CD8-positive, alpha-beta memory T cell (primary cell): ENCODE results near the gene SIGMAR1. TPM values are rescaled to one million over a fixed set of nuclear protein-coding genes. Genes with fewer than 3 reads are reported as not detected.

Experiments
- CTCF ChIA-PET: fragments of 350-600 bp; sonication (Branson Sonifier 250); formaldehyde crosslinking; loops from one replicate; lab custom pipeline; 2021; ENCODE audit warnings: antibody characterized with exemption; lab: Charles Lee
- POLR2A ChIA-PET: fragments of 350-600 bp; sonication (Branson Sonifier 250); formaldehyde crosslinking; loops from one replicate; lab custom pipeline; 2021; ENCODE audit warnings: antibody characterized with exemption; lab: Charles Lee
- DNase-seq, 5 donors: peaks; one replicate each; pipeline versions ENCODE4 v3.0.0 to v3.0.0-alpha.2; 2020 to 2022; ENCODE audit warnings: mixed read lengths in 1 of 5
- H3K27ac ChIP-seq: one replicate; pipeline ENCODE4 v1.7.0; 2013; ENCODE audit warnings: low read depth, mild to moderate bottlenecking, low read length, moderate library complexity
- H3K27me3 ChIP-seq: 2 replicates; pipeline ENCODE4 v1.7.0; 2013; ENCODE audit warnings: low read length, mild to moderate bottlenecking; ENCODE audit not compliant: insufficient read depth, poor library complexity, severe bottlenecking
- H3K36me3 ChIP-seq: 2 replicates; pipeline ENCODE4 v1.7.0; 2013; ENCODE audit warnings: mild to moderate bottlenecking, low read length, moderate library complexity; ENCODE audit not compliant: insufficient read depth
- H3K4me1 ChIP-seq: 2 replicates; pipeline ENCODE4 v1.7.0; 2013; ENCODE audit warnings: mild to moderate bottlenecking, low read length, moderate library complexity; ENCODE audit not compliant: insufficient read depth
- H3K4me3 ChIP-seq: 2 replicates; pipeline ENCODE4 v1.7.0; 2013; ENCODE audit warnings: mild to moderate bottlenecking, low read length
- H3K9me3 ChIP-seq: 2 replicates; pipeline ENCODE4 v1.7.0; 2013; ENCODE audit warnings: mild to moderate bottlenecking, low read length
- H3K27ac Mint-ChIP-seq, 8 donors: one replicate each; pipeline ENCODE4 v1.8.0; 2020 to 2021; ENCODE audit warnings: mixed read lengths in 8 of 8, mild to moderate bottlenecking in 6 of 8, inconsistent platforms in 3 of 8, moderate library complexity in 3 of 8
- H3K27me3 Mint-ChIP-seq, 2 donors: one replicate each; pipeline ENCODE4 v1.8.0; 2020 to 2021; ENCODE audit warnings: mixed read lengths in 2 of 2, mild to moderate bottlenecking in 1 of 2, moderate library complexity in 1 of 2
- H3K36me3 Mint-ChIP-seq, 3 donors: one replicate each; pipeline ENCODE4 v1.8.0; 2020 to 2021; ENCODE audit warnings: mixed read lengths in 3 of 3, inconsistent platforms in 1 of 3, mild to moderate bottlenecking in 1 of 3
- H3K4me1 Mint-ChIP-seq, 3 donors: one replicate each; pipeline ENCODE4 v1.8.0; 2020 to 2021; ENCODE audit warnings: mixed read lengths in 3 of 3, inconsistent platforms in 1 of 3, mild to moderate bottlenecking in 1 of 3
- H3K4me3 Mint-ChIP-seq, 7 donors: one replicate each; pipeline ENCODE4 v1.8.0; 2020 to 2021; ENCODE audit warnings: mixed read lengths in 7 of 7, mild to moderate bottlenecking in 6 of 7, moderate library complexity in 4 of 7, inconsistent platforms in 2 of 7
- H3K9me3 Mint-ChIP-seq, 5 donors: one replicate each; pipeline ENCODE4 v1.8.0; 2020 to 2022; ENCODE audit warnings: mixed read lengths in 5 of 5, mild to moderate bottlenecking in 3 of 5, moderate library complexity in 2 of 5, inconsistent platforms in 1 of 5
- polyA plus RNA-seq: library from polyadenylated mRNA; unstranded; fragments of 300-500 nt; fragmentation: Illumina TruSeq; gene quantifications from one replicate; pipeline ENCODE4 v1.2.3, GENCODE V29; 2021
- total RNA-seq, 2 experiments: library from RNA; stranded (reverse); gene quantifications; one replicate each; pipeline ENCODE4 v1.2.3, GENCODE V29; 2021

The SIGMAR1 gene
- total and polyA plus RNA-seq, 3 experiments from 2014 or later = 95.4 to 141 (median 138) TPM

DNA sequence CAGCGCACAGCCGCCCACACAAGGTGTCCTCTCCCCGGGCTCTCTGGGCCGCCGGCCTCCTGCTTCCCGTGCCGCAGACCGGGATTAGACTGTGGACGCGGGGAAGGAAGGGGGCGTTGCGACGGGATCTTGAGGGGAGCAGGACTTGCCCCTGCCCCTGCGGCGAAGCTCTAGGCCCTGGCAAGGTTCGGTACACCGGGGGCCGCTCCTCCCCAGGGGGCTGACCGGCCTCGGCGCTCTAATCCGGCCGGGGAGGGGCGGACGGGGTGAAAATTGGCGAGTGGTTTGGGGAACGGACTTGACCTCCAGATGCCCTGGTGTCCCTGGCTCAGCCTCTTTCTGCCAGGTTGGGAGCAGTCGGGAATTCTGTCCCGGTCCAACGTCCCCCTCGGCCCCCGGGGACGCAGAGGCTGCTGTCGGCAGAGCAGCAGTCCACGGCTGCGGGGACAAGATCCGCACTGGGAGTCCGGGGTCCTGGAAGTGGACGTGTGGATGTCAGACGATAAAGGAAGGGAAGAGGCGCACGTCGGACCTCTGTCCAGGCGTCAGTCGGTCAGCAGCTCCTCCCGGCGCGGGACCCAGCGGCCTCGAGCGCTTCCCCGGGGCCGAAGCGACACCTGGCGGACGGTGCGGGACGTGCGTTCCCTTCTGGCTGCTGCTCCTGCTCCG lies 46.2 kb downstream of the SIGMAR1 start:
- Histone ChIP-seq H3K9me3 (no peaks in the 10 kb centered on the region), H3K4me1 (peaks cover 15% of the 10 kb centered on the region), H3K36me3 (no peaks in the 10 kb centered on the region), H3K4me3 (peak overlapping the region; percentile 66), H3K27ac (no peak overlapping the region), H3K27me3 (peaks cover 59% of the 10 kb centered on the region)
- CTCF ChIA-PET = interaction anchor here (0.6 to 3.3 kb wide), 28 partner anchors 9 to 214 kb away, joined by 3 to 22 read pairs (median 4); partner anchors contain the start of genes DCTN3, MYORG, RPP25L and SIGMAR1
- Mint-ChIP-seq H3K4me3 (peak overlapping the region; percentile 67 to 89 (median 76)), H3K4me1 (peaks cover 17 to 40% (median 23%) of the 10 kb centered on the region in 3 donors), H3K27me3 (peaks cover 55 to 78% of the 10 kb centered on the region in 2 donors), H3K27ac (no peak overlapping the region), H3K36me3 (peaks cover 0 to 3% (median 0%) of the 10 kb centered on the region in 3 donors), H3K9me3 (no peaks in the 10 kb centered on the region)
- peak; percentile 62 to 76 (median 68) for DNase-seq
- POLR2A ChIA-PET = no interaction called here

DNA sequence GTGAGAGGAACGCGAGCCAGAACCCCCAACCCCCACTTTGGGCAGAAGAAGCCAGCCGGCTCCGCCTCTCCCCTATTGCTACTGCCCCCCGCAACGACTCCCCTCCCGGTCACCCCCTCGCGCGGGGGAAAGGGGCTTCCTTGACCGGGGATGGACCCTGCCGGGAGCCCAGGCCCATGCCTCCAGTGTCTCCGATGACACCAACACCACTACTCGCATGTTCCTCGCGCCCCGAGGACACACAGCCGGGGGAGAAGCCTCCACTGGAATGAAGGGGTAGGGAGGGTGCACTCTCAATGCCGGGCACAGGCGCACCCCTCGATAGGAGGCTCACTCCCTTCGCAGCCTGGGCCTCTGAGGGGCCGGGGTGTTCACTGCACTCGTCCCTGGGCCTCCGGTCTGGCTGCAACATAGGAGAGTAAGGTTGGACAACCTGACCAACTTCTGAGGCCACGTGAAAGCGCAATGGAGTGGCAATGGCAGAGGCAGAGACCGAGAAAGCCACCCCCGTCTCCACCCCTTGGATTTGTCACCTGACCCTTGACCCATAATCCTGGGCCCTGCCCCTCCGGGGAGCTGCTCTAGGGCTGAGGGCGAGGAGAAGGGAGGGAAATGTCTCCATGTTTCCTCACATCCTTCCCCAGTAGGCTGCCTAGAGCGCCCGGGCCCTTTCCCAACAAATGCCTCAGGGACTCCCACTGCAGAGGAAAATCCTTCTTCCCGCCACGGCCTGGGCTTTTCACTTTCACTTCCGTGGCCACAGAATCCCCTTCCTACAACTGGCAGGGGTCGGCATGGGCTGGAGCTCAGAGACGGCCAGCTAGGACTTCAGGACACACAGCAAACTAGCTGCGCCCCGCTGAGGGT lies 47.0 kb downstream of the SIGMAR1 start:
- ChIA-PET CTCF (interaction anchor here (0.9 to 3.3 kb wide), 16 partner anchors 8 to 186 kb away, joined by 3 to 22 read pairs (median 6); partner anchors contain the start of genes DCTN3, RPP25L and SIGMAR1), POLR2A (no interaction called here)
- peak overlapping the region; percentile 66 for H3K4me3 ChIP-seq
- peaks cover 15% of the 10 kb centered on the region for H3K4me1 ChIP-seq
- peak overlapping the region; percentile 67 to 89 (median 76) for H3K4me3 Mint-ChIP-seq
- H3K4me1 Mint-ChIP-seq = peaks cover 17 to 40% (median 23%) of the 10 kb centered on the region in 3 donors
- no peaks in the 10 kb centered on the region for H3K36me3 ChIP-seq
- H3K36me3 Mint-ChIP-seq = peaks cover 0 to 3% (median 0%) of the 10 kb centered on the region in 3 donors
- H3K27ac ChIP-seq = no peak overlapping the region
- no peaks in the 10 kb centered on the region for H3K9me3 ChIP-seq
- DNase-seq = no peak
- peaks cover 62 to 81% of the 10 kb centered on the region in 2 donors for H3K27me3 Mint-ChIP-seq
- no peaks in the 10 kb centered on the region for H3K9me3 Mint-ChIP-seq
- H3K27ac Mint-ChIP-seq = no peak overlapping the region
- peaks cover 64% of the 10 kb centered on the region for H3K27me3 ChIP-seq

DNA sequence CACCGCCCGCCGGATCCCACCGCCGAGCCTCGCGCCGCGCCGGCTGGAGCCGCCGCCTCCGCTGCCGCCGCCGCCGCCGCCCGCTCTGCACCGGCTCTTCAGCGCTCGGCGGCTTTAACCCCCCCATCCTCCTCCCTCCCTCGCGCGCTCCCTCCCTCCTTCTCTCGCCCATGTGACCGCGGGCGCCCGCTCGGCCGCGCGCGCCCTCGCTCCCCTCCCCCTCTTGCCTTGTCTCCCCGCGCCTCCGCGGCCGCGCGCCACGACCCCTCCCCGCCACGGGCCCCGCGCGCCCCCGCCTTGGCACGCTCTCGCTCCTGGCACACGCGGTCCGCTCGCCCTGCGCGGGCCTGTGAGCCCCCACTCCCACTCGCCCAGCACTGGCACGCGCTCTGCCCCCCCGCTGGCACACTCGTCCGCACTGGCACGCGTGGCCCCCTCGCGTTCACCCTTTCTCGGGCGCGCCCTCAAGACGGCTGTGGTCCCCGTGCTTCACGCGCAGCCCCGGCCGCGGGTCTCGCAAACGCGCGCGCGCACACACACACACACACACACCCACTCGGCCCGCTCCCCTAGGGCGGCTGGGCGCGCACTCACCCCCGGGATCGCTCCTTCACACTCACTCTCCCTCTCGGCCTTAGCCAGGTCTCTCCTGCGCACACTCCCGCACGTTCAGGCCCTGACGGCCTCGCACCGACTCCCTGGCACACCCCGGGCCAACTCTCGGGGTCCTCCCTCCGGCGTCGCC lies 47.8 kb downstream of the SIGMAR1 start, which contains the start of gene CNTFR:
CNTFR (minus strand) TSS at position 89 of the 745 bp plus-strand sequence. CDS start 20,743 bp downstream, outside the sequence.
- Histone ChIP-seq H3K36me3 (no peaks in the 10 kb centered on the region), H3K4me1 (peaks cover 15% of the 10 kb centered on the region), H3K9me3 (no peaks in the 10 kb centered on the region), H3K27ac (no peak within 1 kb of the TSS), H3K4me3 (peak within 1 kb of the TSS; percentile 66), H3K27me3 (peaks cover 71% of the 10 kb centered on the region)
- DNase-seq = no peak
- Mint-ChIP-seq H3K9me3 (no peaks in the 10 kb centered on the region), H3K27me3 (peaks cover 71 to 87% of the 10 kb centered on the region in 2 donors), H3K36me3 (peaks cover 0 to 3% (median 0%) of the 10 kb centered on the region in 3 donors), H3K4me1 (peaks cover 17 to 40% (median 23%) of the 10 kb centered on the region in 3 donors), H3K27ac (peak within 1 kb of the TSS in 2 of 8 donors; percentile 42 to 62), H3K4me3 (peak within 1 kb of the TSS; percentile 67 to 89 (median 80))
- POLR2A ChIA-PET = no interaction called here
- CTCF ChIA-PET = no interaction called here

DNA sequence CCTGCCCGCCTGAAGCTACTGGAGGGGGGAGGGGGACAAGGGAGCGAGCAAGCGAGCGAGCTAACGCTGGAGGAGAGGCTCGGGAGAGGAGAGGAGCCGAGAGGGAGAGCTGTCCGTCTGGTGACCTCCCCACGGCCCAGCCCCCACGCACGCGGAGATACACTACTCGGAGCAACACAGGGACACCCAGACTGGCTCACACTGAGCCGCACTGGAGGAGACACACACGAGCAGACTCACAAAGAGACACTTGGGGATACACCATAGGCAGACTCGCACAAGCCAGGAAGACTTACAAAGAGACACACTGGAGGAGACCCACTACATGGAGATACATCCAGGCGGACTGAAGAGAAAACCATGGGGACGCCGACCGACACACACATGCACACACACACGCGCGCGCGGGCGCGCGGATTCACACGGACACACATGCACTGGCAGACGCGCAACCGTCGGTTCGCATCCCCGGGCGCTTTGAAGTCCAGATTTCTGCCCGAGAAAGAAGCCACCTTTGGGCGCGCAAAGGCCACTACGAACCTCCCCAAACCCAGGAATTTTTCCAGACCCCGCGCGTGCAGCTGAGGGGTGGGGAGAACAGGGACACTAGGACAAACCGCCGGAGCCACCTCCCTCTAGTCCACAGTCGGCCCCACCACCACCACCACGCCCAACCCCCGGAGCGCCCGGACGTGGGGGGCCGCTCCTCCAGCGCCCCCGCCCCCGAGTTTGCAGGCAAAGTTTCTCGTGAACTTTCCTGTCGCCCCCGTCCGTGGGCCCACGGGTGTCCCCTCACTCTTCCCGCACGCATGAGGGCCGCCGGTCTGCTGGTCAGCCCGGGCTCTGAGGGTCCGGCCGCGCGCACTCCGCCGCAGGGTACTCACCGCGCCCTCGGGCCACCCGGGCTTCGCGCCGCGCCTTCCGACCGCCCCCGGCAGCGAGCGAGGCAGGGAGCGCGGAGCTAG lies 48.6 kb downstream of the SIGMAR1 start:
- POLR2A ChIA-PET = no interaction called here
- H3K9me3 ChIP-seq = no peaks in the 10 kb centered on the region

DNA sequence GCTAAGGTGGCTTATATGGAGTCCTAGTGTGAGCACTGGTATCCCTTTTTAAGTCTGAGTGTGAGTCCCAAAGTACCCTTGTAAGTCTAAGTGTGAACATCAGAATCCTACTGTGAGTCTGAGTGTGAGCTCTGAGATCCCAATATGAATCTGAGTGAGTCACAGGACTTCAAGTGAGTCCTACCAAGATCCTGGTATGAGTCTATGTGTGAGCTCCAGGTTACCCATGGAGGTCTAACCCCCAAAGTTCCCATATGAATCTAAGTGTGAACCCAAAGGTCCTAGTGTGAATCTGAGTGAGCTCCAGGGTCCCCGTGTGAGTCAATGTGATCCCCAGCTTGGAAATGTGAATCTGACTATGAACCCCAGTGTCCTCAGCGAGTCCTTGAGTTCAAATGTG lies 50.3 kb downstream of the SIGMAR1 start:
- Histone ChIP-seq H3K27me3 (peaks cover 63% of the 10 kb centered on the region), H3K27ac (no peak overlapping the region), H3K4me3 (no peak overlapping the region), H3K9me3 (no peaks in the 10 kb centered on the region), H3K4me1 (peaks cover 15% of the 10 kb centered on the region), H3K36me3 (no peaks in the 10 kb centered on the region)
- Mint-ChIP-seq H3K27me3 (peaks cover 69 to 90% of the 10 kb centered on the region in 2 donors), H3K9me3 (no peaks in the 10 kb centered on the region), H3K27ac (no peak overlapping the region), H3K4me3 (peak overlapping the region in 4 of 7 donors; percentile 19 to 38 (median 27)), H3K4me1 (peaks cover 17 to 34% (median 18%) of the 10 kb centered on the region in 3 donors), H3K36me3 (peaks cover 0 to 3% (median 0%) of the 10 kb centered on the region in 3 donors)
- ChIA-PET POLR2A (no interaction called here), CTCF (no interaction called here)
- DNase-seq = no peak

More for the DNA sequence above, 48.6 kb downstream of the SIGMAR1 start:
- Histone ChIP-seq H3K36me3 (no peaks in the 10 kb centered on the region), H3K27me3 (peaks cover 74% of the 10 kb centered on the region), H3K4me3 (no peak overlapping the region), H3K27ac (no peak overlapping the region), H3K4me1 (peaks cover 15% of the 10 kb centered on the region)
- CTCF ChIA-PET = no interaction called here
- DNase-seq = no peak
- no peaks in the 10 kb centered on the region for H3K9me3 Mint-ChIP-seq
- H3K36me3 Mint-ChIP-seq = peaks cover 0 to 3% (median 0%) of the 10 kb centered on the region in 3 donors
- peak overlapping the region in 2 of 8 donors; percentile 42 to 62 for H3K27ac Mint-ChIP-seq
- peak overlapping the region; percentile 26 to 84 (median 80) for H3K4me3 Mint-ChIP-seq
- H3K4me1 Mint-ChIP-seq = peaks cover 17 to 40% (median 23%) of the 10 kb centered on the region in 3 donors
- H3K27me3 Mint-ChIP-seq = peaks cover 76 to 90% of the 10 kb centered on the region in 2 donors

DNA sequence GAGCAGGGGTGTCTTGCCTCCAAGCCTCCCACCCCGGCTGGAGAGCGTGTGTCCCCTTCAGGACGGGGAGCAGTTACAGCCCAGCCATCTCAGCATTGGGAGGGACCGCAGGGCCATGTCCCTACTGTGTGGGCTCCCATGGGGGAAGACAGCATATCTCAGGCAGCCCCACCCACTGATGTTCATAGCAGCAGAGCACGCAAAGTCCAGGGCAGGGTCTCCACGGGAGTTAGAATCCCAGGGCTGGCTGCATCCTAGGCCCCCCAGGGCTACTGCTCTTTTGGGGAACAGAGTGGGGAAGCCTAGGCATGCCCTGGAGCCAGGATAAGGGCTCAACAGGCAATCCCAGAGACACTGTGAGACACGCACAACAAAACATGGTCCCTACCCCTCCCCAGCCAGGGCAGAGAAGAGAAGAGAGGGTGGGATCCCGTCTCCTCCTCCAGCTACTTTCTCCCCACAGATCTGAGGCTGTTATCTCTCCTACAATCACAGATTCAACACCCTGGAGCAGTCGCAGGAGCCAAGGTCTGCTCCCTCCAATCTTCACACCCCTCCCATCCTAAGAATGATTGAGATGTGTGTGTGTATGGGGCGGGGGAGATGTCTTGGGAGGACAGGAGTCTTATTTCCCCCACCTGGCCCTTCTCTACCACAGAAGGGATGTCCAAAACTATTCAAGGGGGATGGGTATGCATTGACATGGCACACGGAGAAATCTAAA lies 51.5 kb downstream of the SIGMAR1 start:
- Histone ChIP-seq H3K9me3 (no peaks in the 10 kb centered on the region), H3K4me1 (peaks cover 10% of the 10 kb centered on the region), H3K27me3 (peaks cover 51% of the 10 kb centered on the region), H3K27ac (no peak overlapping the region), H3K4me3 (no peak overlapping the region), H3K36me3 (no peaks in the 10 kb centered on the region)
- Mint-ChIP-seq H3K27ac (peak overlapping the region in 1 of 8 donors; percentile 36), H3K36me3 (peaks cover 0 to 7% (median 0%) of the 10 kb centered on the region in 3 donors), H3K27me3 (peaks cover 74 to 88% of the 10 kb centered on the region in 2 donors), H3K4me1 (peaks cover 13 to 23% (median 15%) of the 10 kb centered on the region in 3 donors), H3K9me3 (no peaks in the 10 kb centered on the region), H3K4me3 (no peak overlapping the region)
- CTCF ChIA-PET = no interaction called here
- no peak for DNase-seq
- POLR2A ChIA-PET = no interaction called here
